ENCODE measurements around the gene RFTN1. TPM values are rescaled to one million over a fixed set of nuclear protein-coding genes. Genes with fewer than 3 reads are reported as not detected.
A peak's percentile ranks its signal among the peaks of the same experiment; 100 is the strongest.

Gene RFTN1
- total RNA-seq, 4 donors from 2014 or later: 10.3 to 26.9 (median 22.3) TPM

DNA sequence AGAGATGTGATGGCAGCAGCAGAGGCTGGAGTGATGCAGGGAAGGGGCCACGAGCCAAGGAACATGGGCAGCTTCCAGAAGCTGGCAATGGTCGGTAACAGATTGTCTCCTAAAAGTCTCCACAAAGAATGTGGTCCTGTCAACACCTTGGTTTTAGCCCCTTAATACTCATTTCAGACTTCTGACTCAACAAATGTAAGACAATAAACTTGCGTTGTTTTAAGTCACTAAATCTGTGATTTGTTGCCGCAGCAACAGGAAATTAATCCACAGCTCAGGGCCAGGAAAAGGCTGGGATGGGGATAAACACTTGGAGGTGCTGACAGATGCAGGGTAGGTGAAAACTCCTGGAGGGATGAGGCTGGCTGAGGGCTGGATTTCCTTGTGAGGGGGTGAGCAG lies 178.6 kb downstream of the RFTN1 start:
- H3K27ac ChIP-seq: peak overlapping the region; percentile 28
- TF ChIP-seq POLR2AphosphoS5 (IDR thresholded peaks at IDR 0.05) (no peak), EP300 (IDR thresholded peaks at IDR 0.05) (peak; percentile 87)
- no peaks in the 10 kb centered on the region for H3K9me3 ChIP-seq
- H3K4me3 ChIP-seq: no peak overlapping the region
- 68% methylated on average over 4 of the region's 4 CpGs for WGBS
- no peaks in the 10 kb centered on the region for H3K36me3 ChIP-seq
- no peaks in the 10 kb centered on the region for H3K27me3 ChIP-seq
- peaks cover 18% of the 10 kb centered on the region for H3K4me1 ChIP-seq
- DNase-seq (ENCODE audit: low spot score in 2 of 2): no peak

DNA sequence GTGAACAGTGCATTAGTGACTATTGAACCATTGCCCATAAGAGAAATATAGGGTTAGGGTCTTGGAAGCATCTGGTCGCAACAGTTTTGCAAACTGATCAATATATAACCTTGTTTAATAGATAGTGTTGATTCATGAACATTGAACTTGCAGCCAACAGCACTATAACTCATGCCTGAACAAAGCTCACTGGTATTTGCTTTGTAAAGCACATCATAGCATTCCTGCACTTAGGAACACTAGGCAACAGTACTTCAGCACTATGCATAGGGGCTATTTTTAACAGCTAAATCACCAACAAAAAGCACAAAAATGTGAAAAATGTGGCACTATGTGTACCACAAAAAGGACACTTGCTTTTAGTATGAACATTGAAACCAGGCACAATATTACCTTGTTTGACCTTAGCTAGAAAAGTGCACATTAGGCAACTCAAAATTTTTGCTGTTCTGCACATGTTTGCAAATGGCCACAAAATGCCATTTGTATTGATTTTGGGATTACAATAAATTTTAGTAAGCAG lies 180.5 kb downstream of the RFTN1 start:
- WGBS: 67% methylated on average over 1 of the region's 1 CpG
- H3K9me3 ChIP-seq: no peaks in the 10 kb centered on the region
- peaks cover 6% of the 10 kb centered on the region for H3K4me1 ChIP-seq
- TF ChIP-seq POLR2AphosphoS5 (IDR thresholded peaks at IDR 0.05) (peak in 1 of 3 donors; percentile 21), EP300 (IDR thresholded peaks at IDR 0.05) (peak; percentile 81), POLR2A (IDR thresholded peaks at IDR 0.05) (no peak)
- TF ChIP-seq, protein P1, sequence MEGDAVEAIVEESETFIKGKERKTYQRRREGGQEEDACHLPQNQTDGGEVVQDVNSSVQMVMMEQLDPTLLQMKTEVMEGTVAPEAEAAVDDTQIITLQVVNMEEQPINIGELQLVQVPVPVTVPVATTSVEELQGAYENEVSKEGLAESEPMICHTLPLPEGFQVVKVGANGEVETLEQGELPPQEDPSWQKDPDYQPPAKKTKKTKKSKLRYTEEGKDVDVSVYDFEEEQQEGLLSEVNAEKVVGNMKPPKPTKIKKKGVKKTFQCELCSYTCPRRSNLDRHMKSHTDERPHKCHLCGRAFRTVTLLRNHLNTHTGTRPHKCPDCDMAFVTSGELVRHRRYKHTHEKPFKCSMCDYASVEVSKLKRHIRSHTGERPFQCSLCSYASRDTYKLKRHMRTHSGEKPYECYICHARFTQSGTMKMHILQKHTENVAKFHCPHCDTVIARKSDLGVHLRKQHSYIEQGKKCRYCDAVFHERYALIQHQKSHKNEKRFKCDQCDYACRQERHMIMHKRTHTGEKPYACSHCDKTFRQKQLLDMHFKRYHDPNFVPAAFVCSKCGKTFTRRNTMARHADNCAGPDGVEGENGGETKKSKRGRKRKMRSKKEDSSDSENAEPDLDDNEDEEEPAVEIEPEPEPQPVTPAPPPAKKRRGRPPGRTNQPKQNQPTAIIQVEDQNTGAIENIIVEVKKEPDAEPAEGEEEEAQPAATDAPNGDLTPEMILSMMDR (IDR thresholded peaks at IDR 0.05): no peak
- H3K4me3 ChIP-seq: no peak overlapping the region
- peaks cover 4% of the 10 kb centered on the region for H3K36me3 ChIP-seq
- H3K27me3 ChIP-seq: no peaks in the 10 kb centered on the region
- no peak overlapping the region for H3K27ac ChIP-seq
- no peak for DNase-seq (ENCODE audit: low spot score in 2 of 2)

DNA sequence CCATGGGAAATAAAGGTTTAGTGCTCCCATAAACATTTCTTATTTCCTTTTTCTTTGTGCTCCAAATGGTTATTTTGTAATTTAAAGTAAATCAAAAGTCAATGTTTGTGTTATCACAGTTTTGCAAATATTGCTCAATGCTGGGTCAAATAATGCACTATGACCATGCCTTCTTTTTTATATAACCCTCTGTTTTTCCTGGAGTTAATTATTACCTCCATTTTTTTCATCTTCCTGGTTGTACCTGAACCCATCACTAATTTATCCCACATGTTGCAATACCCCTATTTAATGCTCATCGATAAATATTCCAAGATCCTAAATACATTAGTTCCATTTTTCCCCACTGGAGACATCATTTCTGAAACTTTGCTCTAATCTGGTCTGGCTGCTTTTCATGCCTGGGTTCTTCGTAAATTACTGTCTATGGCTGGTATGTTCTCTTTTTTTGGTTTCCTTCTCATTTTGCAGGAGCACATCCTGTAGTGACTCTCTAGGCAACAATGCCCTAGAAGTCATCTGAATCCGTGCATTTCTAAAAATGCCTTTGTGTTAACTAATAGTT lies 182.1 kb downstream of the RFTN1 start:
- TF ChIP-seq EP300 (IDR thresholded peaks at IDR 0.05) (no peak), POLR2AphosphoS5 (IDR thresholded peaks at IDR 0.05) (no peak), POLR2A (IDR thresholded peaks at IDR 0.05) (no peak)
- TF ChIP-seq, protein P1 (IDR thresholded peaks at IDR 0.05): no peak
- peaks cover 5% of the 10 kb centered on the region for H3K4me1 ChIP-seq
- DNase-seq (ENCODE audit: low spot score in 2 of 2): no peak
- no peaks in the 10 kb centered on the region for H3K27me3 ChIP-seq
- H3K36me3 ChIP-seq: peaks cover 4% of the 10 kb centered on the region
- no peak overlapping the region for H3K4me3 ChIP-seq
- H3K9me3 ChIP-seq: no peaks in the 10 kb centered on the region
- H3K27ac ChIP-seq: no peak overlapping the region
- WGBS: 99% methylated on average over 3 of the region's 3 CpGs

DNA sequence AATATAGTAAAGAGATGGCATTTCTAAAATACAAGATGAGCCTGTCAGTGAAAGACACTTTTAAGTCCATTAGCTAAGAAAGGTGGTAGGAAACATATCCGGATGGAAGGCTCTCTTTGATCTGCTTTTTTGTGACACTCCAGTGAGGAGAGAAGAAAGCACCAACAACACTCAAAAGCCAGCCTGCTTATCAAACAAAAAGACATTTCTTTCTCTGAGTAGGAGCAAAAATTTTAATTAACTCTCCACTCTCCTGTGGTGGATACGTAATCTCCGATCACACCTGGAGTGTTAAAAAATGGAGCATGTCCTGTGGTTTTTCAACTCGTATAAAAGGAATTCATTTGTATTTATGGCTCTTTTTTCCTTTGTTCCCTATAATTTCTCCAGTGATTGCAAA lies 183.1 kb downstream of the RFTN1 start:
- no peak overlapping the region for H3K27ac ChIP-seq
- TF ChIP-seq POLR2AphosphoS5 (IDR thresholded peaks at IDR 0.05) (no peak), POLR2A (IDR thresholded peaks at IDR 0.05) (no peak), EP300 (IDR thresholded peaks at IDR 0.05) (no peak)
- TF ChIP-seq, protein P1 (IDR thresholded peaks at IDR 0.05): no peak
- no peaks in the 10 kb centered on the region for H3K27me3 ChIP-seq
- no peaks in the 10 kb centered on the region for H3K9me3 ChIP-seq
- no peaks in the 10 kb centered on the region for H3K4me1 ChIP-seq
- H3K36me3 ChIP-seq: peaks cover 11% of the 10 kb centered on the region
- no peak overlapping the region for H3K4me3 ChIP-seq
- DNase-seq (ENCODE audit: low spot score in 2 of 2): no peak
- 84% methylated on average over 4 of the region's 4 CpGs for WGBS

DNA sequence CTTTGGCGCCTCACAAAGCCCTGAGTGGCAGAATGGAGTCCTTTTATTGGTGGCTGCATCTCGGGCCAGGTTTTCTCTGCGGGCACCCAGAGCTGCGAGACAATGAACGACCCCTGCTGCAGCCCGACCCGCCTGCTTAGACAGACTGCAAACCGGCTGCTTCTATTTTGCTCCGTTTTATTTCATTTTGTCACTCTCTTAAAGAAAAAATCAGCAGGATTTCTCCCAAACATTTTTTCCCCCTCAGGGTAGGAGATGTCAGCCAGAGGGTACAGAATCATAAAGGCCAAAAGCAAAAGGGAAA lies 183.7 kb downstream of the RFTN1 start:
- Histone ChIP-seq H3K9me3 (no peaks in the 10 kb centered on the region), H3K27ac (no peak overlapping the region), H3K4me3 (no peak overlapping the region), H3K27me3 (no peaks in the 10 kb centered on the region), H3K36me3 (peaks cover 16% of the 10 kb centered on the region), H3K4me1 (no peaks in the 10 kb centered on the region)
- no peak for DNase-seq (ENCODE audit: low spot score in 2 of 2)
- TF ChIP-seq POLR2AphosphoS5 (IDR thresholded peaks at IDR 0.05) (no peak), EP300 (IDR thresholded peaks at IDR 0.05) (no peak), POLR2A (IDR thresholded peaks at IDR 0.05) (no peak)
- TF ChIP-seq, protein P1 (IDR thresholded peaks at IDR 0.05): no peak
- 90% methylated on average over 9 of the region's 9 CpGs for whole genome bisulfite sequencing

Measured in suprapubic skin (tissue), 4 donors.